T-cell (primary cell): ENCODE results near the gene DACT1. TPM values are rescaled to one million over a fixed set of nuclear protein-coding genes. Genes with fewer than 3 reads are reported as not detected.

Experiments
- ATAC-seq, 4 experiments: fragments of 200-7000 bp in 3 of 4; fragments of 150-1000 bp in 1 of 4; cut with Tn5 transposase; replicated peaks in 1 of 4; 1 replicate in 3 of 4; 2 replicates in 1 of 4; pipeline ENCODE4 v1.10.0; 2021; ENCODE audit warnings: moderate library complexity in 3 of 4, mild to moderate bottlenecking in 2 of 4, moderate number of reproducible peaks in 1 of 4
- CTCF ChIA-PET, 2 donors: fragments of 300-600 bp; sonication (Branson Sonifier 250); formaldehyde crosslinking; loops; one replicate each; lab custom pipeline; 2022; ENCODE audit warnings: antibody characterized with exemption in 2 of 2; lab: Charles Lee
- POLR2A ChIA-PET, 2 donors: fragments of 300-600 bp; sonication (Branson Sonifier 250); formaldehyde crosslinking; loops; one replicate each; lab custom pipeline; 2022; ENCODE audit warnings: antibody characterized with exemption in 2 of 2; lab: Charles Lee
- DNase-seq, 35 experiments: peaks; one replicate each; pipeline versions ENCODE4 v3.0.0 to v3.0.0-alpha.2; 2013 to 2023
- H3K27ac ChIP-seq: one replicate; pipeline ENCODE4 v1.5.1; 2013; ENCODE audit warnings: low read length
- H3K27me3 ChIP-seq, 2 experiments: replicated peaks in 1 of 2; 1 replicate in 1 of 2; 2 replicates in 1 of 2; pipeline versions ENCODE4 v1.6.1 to v1.7.0; 2013; ENCODE audit warnings: low read length in 1 of 2, mixed read lengths in 1 of 2; ENCODE audit not compliant: control insufficient read depth in 2 of 2, insufficient read depth in 2 of 2; ENCODE audit errors: extremely low read depth in 1 of 2
- H3K36me3 ChIP-seq, 2 donors: 1 replicate in 1 of 2; 2 replicates in 1 of 2; pipeline versions ENCODE4 v1.6.1 to v1.7.0; 2013; ENCODE audit warnings: low read length in 1 of 2; ENCODE audit not compliant: control insufficient read depth in 2 of 2, insufficient read depth in 1 of 2; ENCODE audit errors: extremely low read depth in 1 of 2
- H3K4me1 ChIP-seq, 2 experiments: 1 replicate in 1 of 2; 2 replicates in 1 of 2; pipeline versions ENCODE4 v1.6.1 to v1.7.0; 2013; ENCODE audit warnings: low read length in 2 of 2, mixed read lengths in 1 of 2; ENCODE audit not compliant: insufficient read depth in 2 of 2, control insufficient read depth in 1 of 2; ENCODE audit errors: extremely low read depth in 1 of 2
- H3K4me3 ChIP-seq, 2 donors: 1 replicate in 1 of 2; 2 replicates in 1 of 2; pipeline versions ENCODE4 v1.5.1 to v1.7.0; 2013; ENCODE audit warnings: mild to moderate bottlenecking in 2 of 2, low read length in 1 of 2, moderate library complexity in 1 of 2; ENCODE audit not compliant: control insufficient read depth in 1 of 2; ENCODE audit errors: extremely low read depth in 1 of 2
- H3K9me3 ChIP-seq: 2 replicates; pipeline ENCODE4 v1.7.0; 2013
- H3K27ac Mint-ChIP-seq, 2 donors: one replicate each; pipeline ENCODE4 v1.8.0; 2020 to 2021; ENCODE audit warnings: mild to moderate bottlenecking in 2 of 2, mixed read lengths in 2 of 2
- H3K27me3 Mint-ChIP-seq, 2 donors: one replicate each; pipeline ENCODE4 v1.8.0; 2021 to 2022; ENCODE audit warnings: mixed read lengths in 2 of 2
- H3K36me3 Mint-ChIP-seq: one replicate; pipeline ENCODE4 v1.8.0; 2021; ENCODE audit warnings: mixed read lengths
- H3K4me1 Mint-ChIP-seq, 3 donors: one replicate each; pipeline ENCODE4 v1.8.0; 2020 to 2022; ENCODE audit warnings: mixed read lengths in 3 of 3, mild to moderate bottlenecking in 1 of 3
- H3K4me3 Mint-ChIP-seq, 3 donors: one replicate each; pipeline ENCODE4 v1.8.0; 2020 to 2022; ENCODE audit warnings: mild to moderate bottlenecking in 3 of 3, mixed read lengths in 3 of 3, moderate library complexity in 3 of 3
- H3K9me3 Mint-ChIP-seq, 3 donors: one replicate each; pipeline ENCODE4 v1.8.0; 2020 to 2022; ENCODE audit warnings: mixed read lengths in 3 of 3
- WGBS: methylation state at CpG from one replicate; pipeline ENCODE4 v1.1.5; 2013; ENCODE audit warnings: missing lambda C conversion rate; ENCODE audit not compliant: insufficient coverage; 5-methylcytosine and 5-hydroxymethylcytosine counted together
- total RNA-seq, 35 experiments: library from RNA in 6 of 35; stranded (reverse) in 6 of 35; fragments of 120-200 nt in 1 of 35; gene quantifications; one replicate each; pipeline versions ENCODE4 v1.2.1 to v1.2.4 and lab custom pipeline; 2013 to 2026

The DACT1 gene
- total RNA-seq, 5 donors from 2014 or later (not counting 1 experiment from before 2014, with no cell fraction given): 5.6 to 35.9 (median 10.0) TPM

GRCh38 chr14:58687232-58687795 lies 49.6 kb downstream of the DACT1 start:
- no peak overlapping the region for H3K27ac Mint-ChIP-seq
- H3K36me3 Mint-ChIP-seq: no peaks in the 10 kb centered on the region
- no peak overlapping the region for H3K27ac ChIP-seq
- H3K27me3 ChIP-seq: peaks cover 0 to 4% of the 10 kb centered on the region in 2 experiments
- ChIA-PET POLR2A (no interaction called here), CTCF (interaction anchor here in 1 of 2 donors (0.6 kb wide), 1 partner anchor 44 kb away, joined by 8 read pairs; no protein-coding TSS in a partner anchor)
- H3K9me3 Mint-ChIP-seq: no peaks in the 10 kb centered on the region
- no peaks in the 10 kb centered on the region for H3K27me3 Mint-ChIP-seq
- no peaks in the 10 kb centered on the region for H3K9me3 ChIP-seq
- no peak overlapping the region for H3K4me3 Mint-ChIP-seq
- H3K4me3 ChIP-seq: no peak overlapping the region
- ATAC-seq: no peak
- no peaks in the 10 kb centered on the region for H3K36me3 ChIP-seq
- H3K4me1 Mint-ChIP-seq: no peaks in the 10 kb centered on the region
- H3K4me1 ChIP-seq: no peaks in the 10 kb centered on the region
- 88% methylated on average over 16 of the region's 27 CpGs for WGBS
- DNase-seq: no peak

DNA sequence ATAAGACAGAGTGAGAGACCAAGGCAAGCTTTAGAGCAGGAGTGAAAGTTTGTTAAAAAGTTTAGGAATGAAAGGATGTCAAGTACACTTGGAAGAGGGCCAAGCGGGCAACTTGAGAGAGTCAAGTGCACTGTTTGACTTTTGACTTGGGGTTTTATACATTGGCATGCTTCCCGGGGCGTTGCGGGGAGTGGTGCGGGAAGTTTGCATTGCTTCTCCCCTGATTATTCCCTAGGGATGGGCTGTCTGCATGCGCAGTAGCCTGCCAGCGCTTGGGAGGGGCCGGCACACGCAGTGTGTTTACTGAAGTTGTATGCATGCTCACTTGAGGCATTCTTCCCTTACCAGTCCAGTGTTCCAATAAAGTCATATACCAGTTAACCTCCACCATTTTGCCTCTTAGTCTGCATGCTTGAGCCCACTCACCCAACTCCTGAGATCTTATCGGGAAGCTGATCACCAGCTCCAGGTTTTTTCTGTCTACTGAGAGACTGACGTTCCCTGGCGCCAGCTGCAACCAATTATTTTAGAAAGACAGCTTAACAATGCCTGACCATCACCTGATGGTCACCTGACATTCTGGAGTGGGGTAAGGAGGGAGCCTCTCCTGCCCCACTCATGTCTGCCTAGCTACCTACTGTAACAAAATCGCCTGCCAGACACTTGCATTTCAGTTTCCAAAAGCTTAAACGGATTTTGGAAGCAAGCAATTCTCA lies 53.2 kb downstream of the DACT1 start:
- H3K4me3 ChIP-seq: no peak overlapping the region
- Mint-ChIP-seq H3K36me3 (no peaks in the 10 kb centered on the region), H3K4me1 (no peaks in the 10 kb centered on the region), H3K4me3 (no peak overlapping the region), H3K27ac (no peak overlapping the region), H3K9me3 (no peaks in the 10 kb centered on the region), H3K27me3 (no peaks in the 10 kb centered on the region)
- H3K36me3 ChIP-seq: no peaks in the 10 kb centered on the region
- ChIA-PET POLR2A (no interaction called here), CTCF (no interaction called here)
- peaks cover 0 to 4% of the 10 kb centered on the region in 2 experiments for H3K27me3 ChIP-seq
- ATAC-seq (no peak), DNase-seq (no peak)
- no peaks in the 10 kb centered on the region for H3K9me3 ChIP-seq
- no peaks in the 10 kb centered on the region for H3K4me1 ChIP-seq
- 80% methylated on average over 9 of the region's 14 CpGs for WGBS
- no peak overlapping the region for H3K27ac ChIP-seq

DNA sequence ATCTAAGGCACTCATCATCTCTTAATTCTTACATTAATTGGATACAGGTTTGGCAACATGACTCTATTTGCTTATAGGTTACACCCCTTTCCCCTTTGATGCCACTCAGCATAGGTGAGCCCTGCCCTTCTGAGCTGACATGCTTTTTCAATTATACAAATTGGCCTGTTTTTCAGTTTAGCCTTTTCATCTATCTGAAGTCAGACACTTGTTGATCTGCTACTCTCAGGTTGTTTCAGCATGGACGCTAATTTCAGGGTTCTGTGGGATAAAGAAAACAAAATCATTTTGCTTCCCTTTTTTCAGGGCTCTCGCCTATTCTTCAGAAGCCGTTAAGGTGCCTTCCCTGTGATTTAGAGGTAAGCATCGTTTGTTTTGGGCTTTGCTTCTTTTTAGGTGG lies 55.3 kb downstream of the DACT1 start:
- H3K4me3 Mint-ChIP-seq: no peak overlapping the region

GRCh38 chr14:58695514-58695913 lies 57.8 kb downstream of the DACT1 start:
- H3K9me3 Mint-ChIP-seq: no peaks in the 10 kb centered on the region
- Histone ChIP-seq H3K9me3 (no peaks in the 10 kb centered on the region), H3K36me3 (no peaks in the 10 kb centered on the region), H3K4me1 (no peaks in the 10 kb centered on the region), H3K4me3 (no peak overlapping the region), H3K27ac (no peak overlapping the region), H3K27me3 (no peaks in the 10 kb centered on the region)
- DNase-seq (no peak), ATAC-seq (no peak)
- ChIA-PET POLR2A (no interaction called here), CTCF (no interaction called here)
- no peak overlapping the region for H3K27ac Mint-ChIP-seq
- no peaks in the 10 kb centered on the region for H3K36me3 Mint-ChIP-seq
- no peaks in the 10 kb centered on the region for H3K4me1 Mint-ChIP-seq
- whole genome bisulfite sequencing: 83% methylated on average over 1 of the region's 1 CpG
- H3K27me3 Mint-ChIP-seq: no peaks in the 10 kb centered on the region
- no peak overlapping the region for H3K4me3 Mint-ChIP-seq

More for the DNA sequence above, 55.3 kb downstream of the DACT1 start:
- WGBS: 71% methylated on average over 1 of the region's 4 CpGs
- no peak overlapping the region for H3K27ac ChIP-seq
- ChIA-PET POLR2A (no interaction called here), CTCF (no interaction called here)
- H3K36me3 ChIP-seq: no peaks in the 10 kb centered on the region
- H3K4me3 ChIP-seq: no peak overlapping the region
- no peak for DNase-seq
- no peak for ATAC-seq
- no peaks in the 10 kb centered on the region for H3K27me3 Mint-ChIP-seq
- no peaks in the 10 kb centered on the region for H3K4me1 ChIP-seq
- no peaks in the 10 kb centered on the region for H3K9me3 ChIP-seq
- H3K27ac Mint-ChIP-seq: no peak overlapping the region
- no peaks in the 10 kb centered on the region for H3K27me3 ChIP-seq
- no peaks in the 10 kb centered on the region for H3K9me3 Mint-ChIP-seq
- H3K36me3 Mint-ChIP-seq: no peaks in the 10 kb centered on the region
- H3K4me1 Mint-ChIP-seq: no peaks in the 10 kb centered on the region

DNA sequence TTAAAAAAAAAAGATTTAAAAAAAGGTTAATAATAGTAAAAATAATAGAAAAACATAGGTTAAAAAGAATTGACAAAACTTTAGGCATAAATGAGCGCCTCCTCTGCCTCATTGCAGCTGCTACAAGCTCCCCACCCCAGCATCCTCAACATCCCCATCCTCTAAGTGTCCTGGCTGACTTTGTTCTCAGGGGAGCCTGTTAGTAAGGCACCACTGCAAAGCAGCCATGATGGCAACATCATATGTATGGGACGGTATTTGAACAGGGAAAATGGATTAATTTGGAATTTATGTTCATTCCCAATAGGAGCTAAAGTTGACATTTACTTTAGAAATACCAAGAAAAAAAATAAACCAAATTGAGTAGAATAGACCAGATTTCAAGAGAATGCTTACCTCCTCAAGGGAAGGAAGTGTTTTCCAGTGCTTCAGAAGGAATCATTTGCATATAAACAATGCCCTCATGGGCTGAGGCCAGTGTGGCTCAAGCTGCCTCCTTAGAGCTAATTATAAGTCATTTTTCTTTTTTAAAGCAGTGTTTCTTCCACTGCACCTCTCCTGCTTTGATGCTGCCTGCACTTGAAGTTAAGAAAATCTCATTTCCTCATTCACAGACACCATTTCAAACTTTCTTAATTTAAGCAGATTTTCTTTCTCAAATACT lies 59.6 kb downstream of the DACT1 start:
- POLR2A ChIA-PET: interaction anchor here in 1 of 2 donors (0.6 kb wide), 1 partner anchor 368 kb away, joined by 3 read pairs; no protein-coding TSS in a partner anchor
- Mint-ChIP-seq H3K36me3 (no peaks in the 10 kb centered on the region), H3K4me3 (no peak overlapping the region), H3K4me1 (no peaks in the 10 kb centered on the region), H3K27ac (no peak overlapping the region), H3K9me3 (no peaks in the 10 kb centered on the region), H3K27me3 (no peaks in the 10 kb centered on the region)
- no peak overlapping the region for H3K27ac ChIP-seq
- H3K36me3 ChIP-seq: no peaks in the 10 kb centered on the region
- no CpG with 5 or more reads among the region's 2 CpGs for WGBS
- CTCF ChIA-PET: interaction anchor here in 1 of 2 donors (0.5 kb wide), 1 partner anchor 196 kb away, joined by 3 read pairs; no protein-coding TSS in a partner anchor
- no peaks in the 10 kb centered on the region for H3K9me3 ChIP-seq
- no peak for ATAC-seq
- no peaks in the 10 kb centered on the region for H3K27me3 ChIP-seq
- H3K4me3 ChIP-seq: no peak overlapping the region
- no peak for DNase-seq
- H3K4me1 ChIP-seq: no peaks in the 10 kb centered on the region
